Keratinocyte (primary cell): ENCODE data around the gene SUSD6. TPM values are rescaled to one million over a fixed set of nuclear protein-coding genes. Genes with fewer than 3 reads are reported as not detected.

Experiments used
- DNase-seq: peaks from one replicate; pipeline ENCODE4 v3.0.0-alpha.2; 2011; ENCODE audit warnings: low read depth, missing footprints, low spot score
- FAIRE-seq: peaks from 2 replicates; lab custom pipeline; 2011; peaks lifted over from hg19 to GRCh38; lab: Jason Lieb, UNC
- H2AFZ ChIP-seq: 2 replicates; pipeline ENCODE4 v1.6.0; 2012; ENCODE audit warnings: low read length, control low read depth, inconsistent platforms; ENCODE audit not compliant: control insufficient read depth
- H3K27ac ChIP-seq: 2 replicates; pipeline ENCODE4 v1.5.1; 2011; ENCODE audit warnings: low read length; ENCODE audit not compliant: control insufficient read depth, insufficient read depth
- H3K27me3 ChIP-seq: 3 replicates; pipeline ENCODE4 v1.6.0; 2011; ENCODE audit warnings: low read length; ENCODE audit not compliant: control insufficient read depth, insufficient read depth; ENCODE audit errors: extremely low read depth
- H3K36me3 ChIP-seq, 2 experiments: 2 replicates in 1 of 2; 3 replicates in 1 of 2; pipeline ENCODE4 v1.5.1; 2011; ENCODE audit warnings: low read length in 2 of 2, mild to moderate bottlenecking in 1 of 2; ENCODE audit not compliant: control insufficient read depth in 2 of 2, insufficient read depth in 2 of 2; ENCODE audit errors: extremely low read depth in 1 of 2
- H3K4me1 ChIP-seq: 3 replicates; pipeline ENCODE4 v1.5.1; 2011; ENCODE audit warnings: low read length; ENCODE audit not compliant: control insufficient read depth, insufficient read depth; ENCODE audit errors: extremely low read depth
- H3K4me2 ChIP-seq: 3 replicates; pipeline ENCODE4 v1.6.0; 2011; ENCODE audit warnings: low read depth, low read length; ENCODE audit not compliant: control insufficient read depth, insufficient read depth; ENCODE audit errors: extremely low read depth
- H3K4me3 ChIP-seq, 3 experiments: fragments of 200-600 bp in 1 of 3; sonication (generic) in 1 of 3; 2 replicates in 2 of 3; 3 replicates in 1 of 3; pipeline ENCODE4 v1.5.1; 2011 to 2016; ENCODE audit warnings: low read length in 3 of 3, mild to moderate bottlenecking in 3 of 3, control low read depth in 2 of 3, inconsistent platforms in 1 of 3, low read depth in 1 of 3, mixed read lengths in 1 of 3, mixed run types in 1 of 3, moderate library complexity in 1 of 3; ENCODE audit not compliant: control insufficient read depth in 2 of 3, insufficient read depth in 2 of 3; ENCODE audit errors: extremely low read depth in 1 of 3
- H3K79me2 ChIP-seq: 2 replicates; pipeline ENCODE4 v1.6.0; 2012; ENCODE audit warnings: low read length; ENCODE audit not compliant: control insufficient read depth, insufficient read depth
- H3K9ac ChIP-seq: 3 replicates; pipeline ENCODE4 v1.6.0; 2011; ENCODE audit warnings: low read length; ENCODE audit not compliant: control insufficient read depth, insufficient read depth; ENCODE audit errors: extremely low read depth
- H3K9me1 ChIP-seq: 3 replicates; pipeline ENCODE4 v1.6.0; 2011; ENCODE audit warnings: low read length; ENCODE audit not compliant: control insufficient read depth, insufficient read depth; ENCODE audit errors: extremely low read depth
- H3K9me3 ChIP-seq: 2 replicates; pipeline ENCODE4 v1.5.1; 2012; ENCODE audit warnings: low read depth, low read length; ENCODE audit not compliant: control insufficient read depth
- H4K20me1 ChIP-seq: 3 replicates; pipeline ENCODE4 v1.6.0; 2011; ENCODE audit warnings: low read length; ENCODE audit not compliant: control insufficient read depth, insufficient read depth; ENCODE audit errors: extremely low read depth
- CTCF ChIP-seq, 3 experiments: IDR thresholded peaks in 1 of 3; conservative IDR thresholded peaks in 1 of 3; optimal IDR thresholded peaks in 1 of 3; 2 replicates in 2 of 3; 3 replicates in 1 of 3; pipeline versions ENCODE3 to v1.5.1; 2011; ENCODE audit warnings: low read length in 3 of 3, mild to moderate bottlenecking in 3 of 3, moderate library complexity in 2 of 3, control low read depth in 1 of 3, inconsistent platforms in 1 of 3; ENCODE audit not compliant: insufficient read depth in 2 of 3; ENCODE audit errors: extremely low read depth in 1 of 3
- EZH2 ChIP-seq: IDR thresholded peaks from one replicate; pipeline ENCODE4 v1.6.1; 2012; ENCODE audit warnings: inconsistent platforms, mild to moderate bottlenecking, low read length, moderate library complexity
- dilution Hi-C: fragments of 300-500 bp; cut with MboI; formaldehyde crosslinking; loops from one replicate; pipeline ENCODE4 v1.7.0; 2020; ENCODE audit warnings: low sequenced_read_pairs; ENCODE audit not compliant: extremely low pct_ligation_motif_present
- polyA plus RNA-seq, 5 experiments: library from polyadenylated mRNA; depleted of rRNA in 3 of 5; stranded (reverse) in 3 of 5; stranded (forward) in 1 of 5; unstranded in 1 of 5; fragments of >200 nt; gene quantifications; 1 replicate in 1 of 5; 2 replicates in 3 of 5; 3 replicates in 1 of 5; pipeline versions ENCODE4 v1.2.1 to v1.2.3, GENCODE V29; 2011 to 2012; ENCODE audit warnings: missing spikeins in 2 of 5, low read depth in 1 of 5, low replicate concordance in 1 of 5

Gene SUSD6
- polyA plus RNA-seq, 1 donor (not counting 4 experiments of a cell fraction or from before 2014, with no cell fraction given) = 10.5 TPM

GRCh38 chr14:69682136-69682535, 70.7 kb downstream of the SUSD6 start:
- Histone ChIP-seq H3K79me2 (peaks cover 29% of the 10 kb centered on the region), H3K4me2 (peak overlapping the region; percentile 29), H2AFZ (no peak overlapping the region), H3K9me1 (peaks cover 2% of the 10 kb centered on the region), H3K4me3 (no peak overlapping the region), H3K27me3 (no peaks in the 10 kb centered on the region), H3K27ac (peak overlapping the region; percentile 46), H3K9ac (no peak overlapping the region), H3K4me1 (peaks cover 44% of the 10 kb centered on the region), H3K36me3 (peaks cover 0 to 3% of the 10 kb centered on the region in 2 experiments), H3K9me3 (no peaks in the 10 kb centered on the region), H4K20me1 (no peaks in the 10 kb centered on the region)
- TF ChIP-seq EZH2 = no peak
- TF ChIP-seq CTCF (optimal IDR thresholded peaks at IDR 0.05 in 1 of 3, IDR thresholded peaks at IDR 0.05 in 1 of 3, conservative IDR thresholded peaks at IDR 0.05 in 1 of 3; ENCODE audit: extremely low read depth in 1 of 3, insufficient read depth in 2 of 3, low read length in 3 of 3) = no peak
- FAIRE-seq = no peak
- dilution Hi-C loops = no loop called here
- DNase-seq = no peak

- no peaks in the 10 kb centered on the region for H3K27me3 ChIP-seq
- H3K79me2 ChIP-seq = peaks cover 34% of the 10 kb centered on the region
- FAIRE-seq = peak; percentile 55
- H3K27ac ChIP-seq = peak overlapping the region; percentile 46
- no peak overlapping the region for H3K4me3 ChIP-seq
- H3K9me1 ChIP-seq = peaks cover 2% of the 10 kb centered on the region
- peaks cover 0 to 3% of the 10 kb centered on the region in 2 experiments for H3K36me3 ChIP-seq
- TF ChIP-seq EZH2 = no peak
- TF ChIP-seq CTCF (optimal IDR thresholded peaks at IDR 0.05 in 1 of 3, IDR thresholded peaks at IDR 0.05 in 1 of 3, conservative IDR thresholded peaks at IDR 0.05 in 1 of 3; ENCODE audit: extremely low read depth in 1 of 3, insufficient read depth in 2 of 3, low read length in 3 of 3) = no peak
- peaks cover 44% of the 10 kb centered on the region for H3K4me1 ChIP-seq
- no peaks in the 10 kb centered on the region for H4K20me1 ChIP-seq
- dilution Hi-C loops = no loop called here
- no peak overlapping the region for H3K9ac ChIP-seq
- no peak for DNase-seq
- H3K9me3 ChIP-seq = no peaks in the 10 kb centered on the region
- H3K4me2 ChIP-seq = peak overlapping the region; percentile 29
- H2AFZ ChIP-seq = no peak overlapping the region
Observed at GRCh38 chr14:69682621-69683263, 71.3 kb downstream of the SUSD6 start.
